ENCODE data around the gene PHACTR1.

DNA sequence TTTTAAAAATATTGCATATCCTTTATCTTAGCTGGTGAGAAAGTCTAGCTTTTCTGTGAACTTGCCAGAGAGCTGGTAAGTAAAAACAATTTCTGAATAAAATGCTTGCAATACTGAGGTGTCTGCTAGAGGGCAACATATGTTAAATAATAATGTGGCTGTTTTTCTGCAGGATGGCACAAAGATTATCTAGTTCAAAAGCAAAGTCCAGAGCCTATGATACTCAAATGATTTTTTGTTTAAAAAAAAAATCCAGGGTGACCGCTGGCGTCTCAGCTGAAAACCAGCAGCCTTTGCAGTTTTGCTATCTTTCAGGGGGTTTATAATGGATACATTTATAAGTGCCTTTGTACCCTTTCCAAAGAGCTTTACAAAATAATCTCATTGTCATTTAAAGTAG is 194.9 kb downstream of the PHACTR1 start:
- TF ChIP-seq, protein P1, sequence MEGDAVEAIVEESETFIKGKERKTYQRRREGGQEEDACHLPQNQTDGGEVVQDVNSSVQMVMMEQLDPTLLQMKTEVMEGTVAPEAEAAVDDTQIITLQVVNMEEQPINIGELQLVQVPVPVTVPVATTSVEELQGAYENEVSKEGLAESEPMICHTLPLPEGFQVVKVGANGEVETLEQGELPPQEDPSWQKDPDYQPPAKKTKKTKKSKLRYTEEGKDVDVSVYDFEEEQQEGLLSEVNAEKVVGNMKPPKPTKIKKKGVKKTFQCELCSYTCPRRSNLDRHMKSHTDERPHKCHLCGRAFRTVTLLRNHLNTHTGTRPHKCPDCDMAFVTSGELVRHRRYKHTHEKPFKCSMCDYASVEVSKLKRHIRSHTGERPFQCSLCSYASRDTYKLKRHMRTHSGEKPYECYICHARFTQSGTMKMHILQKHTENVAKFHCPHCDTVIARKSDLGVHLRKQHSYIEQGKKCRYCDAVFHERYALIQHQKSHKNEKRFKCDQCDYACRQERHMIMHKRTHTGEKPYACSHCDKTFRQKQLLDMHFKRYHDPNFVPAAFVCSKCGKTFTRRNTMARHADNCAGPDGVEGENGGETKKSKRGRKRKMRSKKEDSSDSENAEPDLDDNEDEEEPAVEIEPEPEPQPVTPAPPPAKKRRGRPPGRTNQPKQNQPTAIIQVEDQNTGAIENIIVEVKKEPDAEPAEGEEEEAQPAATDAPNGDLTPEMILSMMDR (conservative IDR thresholded peaks at IDR 0.05; ENCODE audit: low read depth, low read length): peak; percentile 70
- TF ChIP-seq EZH2 (IDR thresholded peaks at IDR 0.05; ENCODE audit: low read length, unreplicated experiment): no peak
- no peak for TF ChIP-seq EZH2phosphoT487 (IDR thresholded peaks at IDR 0.05; ENCODE audit: borderline replicate concordance, low read length)

Measured in PC-3 (cell line).